SK-N-SH treated with all-trans-retinoic acid at 6 μM for 48 hours (cell line): Measurements from ENCODE around the gene MYOM1.
"Not testable (repeated sequence)": the region's sequence is repeated elsewhere in the genome, so short reads cannot be mapped to it uniquely, and the experiment has no call there.

Experiments
- ATAC-seq: fragments of 200-7000 bp; cut with Tn5 transposase; 3 replicates; pipeline ENCODE4 v1.9.1; 2020; ENCODE audit warnings: mild to moderate bottlenecking, moderate library complexity
- ARNTL ChIP-seq: fragments of 450-650 bp; formaldehyde crosslinking; IDR thresholded peaks from 2 replicates; pipeline ENCODE4 v1.5.0; 2020; ENCODE audit warnings: low read depth, mild to moderate bottlenecking, moderate library complexity, borderline replicate concordance
- BACH2 ChIP-seq: fragments of 250-450 bp; sonication (Bioruptor Pico); IDR thresholded peaks from 2 replicates; pipeline ENCODE4 v1.9.0; 2021; ENCODE audit warnings: mild to moderate bottlenecking, borderline replicate concordance
- CREB5 ChIP-seq: fragments of 250-450 bp; sonication (Bioruptor Pico); IDR thresholded peaks from 2 replicates; pipeline ENCODE4 v1.5.1; 2020; ENCODE audit warnings: low read depth, mild to moderate bottlenecking, moderate library complexity
- CSDC2 ChIP-seq: fragments of 250-450 bp; sonication (Bioruptor Pico); IDR thresholded peaks from 2 replicates; pipeline ENCODE4 v1.5.0; 2020; ENCODE audit warnings: mild to moderate bottlenecking, moderate library complexity
- CSRNP3 ChIP-seq: fragments of 250-450 bp; sonication (Bioruptor Pico); IDR thresholded peaks from 2 replicates; pipeline ENCODE4 v1.5.1; 2021; ENCODE audit warnings: mild to moderate bottlenecking, moderate library complexity
- ESRRG ChIP-seq: fragments of 250-450 bp; sonication (Bioruptor Pico); IDR thresholded peaks from 2 replicates; pipeline ENCODE4 v1.6.1; 2021; ENCODE audit warnings: mild to moderate bottlenecking
- GLIS3 ChIP-seq: fragments of 250-450 bp; sonication (Bioruptor Pico); IDR thresholded peaks from 2 replicates; pipeline ENCODE4 v1.5.0; 2020; ENCODE audit warnings: mild to moderate bottlenecking, moderate library complexity
- ISL1 ChIP-seq: fragments of 250-450 bp; sonication (Bioruptor Pico); IDR thresholded peaks from 2 replicates; pipeline ENCODE4 v2.1.2; 2022; ENCODE audit warnings: mild to moderate bottlenecking, moderate library complexity
- OSR1 ChIP-seq: fragments of 250-450 bp; sonication (Bioruptor Pico); IDR thresholded peaks from 2 replicates; pipeline ENCODE4 v1.8.0; 2022; ENCODE audit warnings: moderate library complexity, mild to moderate bottlenecking, inconsistent platforms
- PATZ1 ChIP-seq: fragments of 250-450 bp; sonication (Bioruptor Pico); IDR thresholded peaks from 2 replicates; pipeline ENCODE4 v1.8.0; 2020; ENCODE audit warnings: mild to moderate bottlenecking, moderate library complexity, borderline replicate concordance
- POU6F1 ChIP-seq: fragments of 250-450 bp; sonication (Bioruptor Pico); IDR thresholded peaks from 2 replicates; pipeline ENCODE4 v1.8.0; 2021; ENCODE audit warnings: low read depth, mild to moderate bottlenecking, moderate library complexity, borderline replicate concordance
- PPARA ChIP-seq: fragments of 250-450 bp; sonication (Bioruptor Pico); IDR thresholded peaks from 2 replicates; pipeline ENCODE4 v1.5.0; 2020; ENCODE audit warnings: mild to moderate bottlenecking, borderline replicate concordance
- RARB ChIP-seq: fragments of 250-450 bp; sonication (Bioruptor Pico); IDR thresholded peaks from 2 replicates; pipeline ENCODE4 v1.8.0; 2021; ENCODE audit warnings: mild to moderate bottlenecking, moderate library complexity
- SNAI2 ChIP-seq: fragments of 250-450 bp; sonication (Bioruptor Pico); IDR thresholded peaks from 2 replicates; pipeline ENCODE4 v1.5.0; 2020; ENCODE audit warnings: mild to moderate bottlenecking, moderate library complexity
- TCF4 ChIP-seq: fragments of 250-450 bp; sonication (Bioruptor Pico); IDR thresholded peaks from 2 replicates; pipeline ENCODE4 v1.8.0; 2021; ENCODE audit warnings: mild to moderate bottlenecking, moderate library complexity, borderline replicate concordance
- TOX ChIP-seq: fragments of 250-450 bp; sonication (Bioruptor Pico); IDR thresholded peaks from 2 replicates; pipeline ENCODE4 v1.8.0; 2021; ENCODE audit warnings: mild to moderate bottlenecking, moderate library complexity, borderline replicate concordance
- ZC3H10 ChIP-seq: fragments of 250-450 bp; sonication (Bioruptor Pico); IDR thresholded peaks from 2 replicates; pipeline ENCODE4 v1.5.1; 2021; ENCODE audit warnings: mild to moderate bottlenecking, moderate library complexity
- ZFP3 ChIP-seq: fragments of 250-450 bp; sonication (Bioruptor Pico); IDR thresholded peaks from 2 replicates; pipeline ENCODE4 v1.5.0; 2020; ENCODE audit warnings: mild to moderate bottlenecking, moderate library complexity
- ZFP30 ChIP-seq: fragments of 450-650 bp; formaldehyde crosslinking; IDR thresholded peaks from 2 replicates; pipeline ENCODE4 v1.5.0; 2022; ENCODE audit warnings: mild to moderate bottlenecking, moderate library complexity
- ZNF565 ChIP-seq: fragments of 450-650 bp; formaldehyde crosslinking; conservative IDR thresholded peaks from 2 replicates; pipeline ENCODE4 v1.5.0; 2020; ENCODE audit warnings: low read depth, mild to moderate bottlenecking, moderate library complexity
- ZNF70 ChIP-seq: fragments of 450-650 bp; formaldehyde crosslinking; IDR thresholded peaks from 2 replicates; pipeline ENCODE4 v1.5.0; 2020; ENCODE audit warnings: mild to moderate bottlenecking, moderate library complexity

Gene MYOM1

GRCh38 chr18:3035635-3036034 lies 184.1 kb downstream of the MYOM1 start:
- ATAC-seq = no peak

GRCh38 chr18:3032721-3033120 lies 187.0 kb downstream of the MYOM1 start:
- no peak for TF ChIP-seq CSRNP3
- no peak for TF ChIP-seq ZFP30
- TF ChIP-seq ESRRG (CRISPR knock-in tag) = no peak
- TF ChIP-seq ZFP3 (CRISPR knock-in tag) = no peak
- no peak for TF ChIP-seq SNAI2 (CRISPR knock-in tag)
- TF ChIP-seq ISL1 (CRISPR knock-in tag) = no peak
- TF ChIP-seq POU6F1 (CRISPR knock-in tag) = no peak
- TF ChIP-seq CREB5 (CRISPR knock-in tag) = no peak
- TF ChIP-seq OSR1 (CRISPR knock-in tag) = no peak
- no peak for TF ChIP-seq TOX
- TF ChIP-seq ZNF565 = no peak
- TF ChIP-seq GLIS3 (CRISPR knock-in tag) = no peak
- TF ChIP-seq CSDC2 = no peak
- TF ChIP-seq PATZ1 (CRISPR knock-in tag) = no peak
- no peak for TF ChIP-seq RARB (CRISPR knock-in tag)
- no peak for TF ChIP-seq TCF4
- no peak for TF ChIP-seq ZNF70 (CRISPR knock-in tag)
- no peak for TF ChIP-seq ARNTL (CRISPR knock-in tag)
- ATAC-seq = no peak

More at GRCh38 chr18:3035635-3036034, 184.1 kb downstream of the MYOM1 start:
- no peak for TF ChIP-seq SNAI2 (CRISPR knock-in tag)

- ATAC-seq = peak; percentile 76
- TF ChIP-seq OSR1 (CRISPR knock-in tag) (no peak), ZFP30 (no peak), RARB (CRISPR knock-in tag) (no peak), PPARA (CRISPR knock-in tag) (no peak), ZNF70 (CRISPR knock-in tag) (no peak), CREB5 (CRISPR knock-in tag) (no peak), CSDC2 (no peak), ISL1 (CRISPR knock-in tag) (no peak), ZC3H10 (no peak), ZFP3 (CRISPR knock-in tag) (no peak), BACH2 (no peak), POU6F1 (CRISPR knock-in tag) (no peak), TOX (no peak), GLIS3 (CRISPR knock-in tag) (no peak), SNAI2 (CRISPR knock-in tag) (no peak), TCF4 (no peak), ESRRG (CRISPR knock-in tag) (no peak), ZNF565 (no peak), CSRNP3 (no peak), ARNTL (CRISPR knock-in tag) (no peak)
Measured at GRCh38 chr18:3029215-3029952, 190.4 kb downstream of the MYOM1 start.

- ATAC-seq = not testable (repeated sequence)
Measured at GRCh38 chr18:3028115-3028514, 191.7 kb downstream of the MYOM1 start.
